Measurements from ENCODE around the gene ACTRT3.

The ACTRT3 gene

GRCh38 chr3:169780742-169781141 lies 11.4 kb upstream of the ACTRT3 start:
- no peak overlapping the region for H3K4me3 Mint-ChIP-seq
- no peak for TF ChIP-seq CTCF (IDR thresholded peaks at IDR 0.05)
- peaks cover 54% of the 10 kb centered on the region for H3K36me3 Mint-ChIP-seq (ENCODE audit: low read depth)
- DNase-seq = no peak
- peaks cover 5% of the 10 kb centered on the region for H3K4me1 Mint-ChIP-seq
- H3K27me3 Mint-ChIP-seq (ENCODE audit: low read depth, poor library complexity) = no peaks in the 10 kb centered on the region
- H3K9me3 Mint-ChIP-seq = no peaks in the 10 kb centered on the region
- H3K27ac Mint-ChIP-seq = no peak overlapping the region

- Mint-ChIP-seq H3K27ac (no peak overlapping the region), H3K9me3 (no peaks in the 10 kb centered on the region), H3K4me3 (no peak overlapping the region), H3K4me1 (peaks cover 26% of the 10 kb centered on the region), H3K36me3 (ENCODE audit: low read depth) (peaks cover 58% of the 10 kb centered on the region), H3K27me3 (ENCODE audit: low read depth, poor library complexity) (no peaks in the 10 kb centered on the region)
- no peak for TF ChIP-seq CTCF (IDR thresholded peaks at IDR 0.05)
- no peak for DNase-seq
These were observed 8.5 kb upstream of the ACTRT3 start for GRCh38 chr3:169777822-169778221.

- TF ChIP-seq CTCF (IDR thresholded peaks at IDR 0.05) = no peak
- Mint-ChIP-seq H3K27me3 (ENCODE audit: low read depth, poor library complexity) (peaks cover 7% of the 10 kb centered on the region), H3K27ac (peak overlapping the region; percentile 100), H3K36me3 (ENCODE audit: low read depth) (peaks cover 31% of the 10 kb centered on the region), H3K9me3 (no peaks in the 10 kb centered on the region), H3K4me1 (peaks cover 37% of the 10 kb centered on the region), H3K4me3 (peak overlapping the region; percentile 100)
- DNase-seq = no peak
These were observed 4.8 kb upstream of the ACTRT3 start for GRCh38 chr3:169774186-169774585.

- Mint-ChIP-seq H3K27me3 (ENCODE audit: low read depth, poor library complexity) (peaks cover 7% of the 10 kb centered on the region), H3K9me3 (no peaks in the 10 kb centered on the region), H3K27ac (peak within 1 kb of the TSS; percentile 100), H3K36me3 (ENCODE audit: low read depth) (peaks cover 24% of the 10 kb centered on the region), H3K4me3 (peak within 1 kb of the TSS; percentile 100), H3K4me1 (peaks cover 37% of the 10 kb centered on the region)
- TF ChIP-seq CTCF (IDR thresholded peaks at IDR 0.05) = no peak
- DNase-seq = peak; percentile 92
These were observed 3.8 kb upstream of the ACTRT3 start, which contains the start of gene MYNN for GRCh38 chr3:169772897-169773816. MYNN (plus strand) TSS chr3:169773396; CDS start chr3:169774296, 900 bp downstream.

GRCh38 chr3:169772305-169772896 lies 3.0 kb upstream of the ACTRT3 start:
- Mint-ChIP-seq H3K4me1 (peaks cover 37% of the 10 kb centered on the region), H3K4me3 (peak overlapping the region; percentile 100), H3K9me3 (no peaks in the 10 kb centered on the region), H3K27me3 (ENCODE audit: low read depth, poor library complexity) (peaks cover 7% of the 10 kb centered on the region), H3K36me3 (ENCODE audit: low read depth) (peaks cover 22% of the 10 kb centered on the region), H3K27ac (peak overlapping the region; percentile 100)
- no peak for TF ChIP-seq CTCF (IDR thresholded peaks at IDR 0.05)
- peak; percentile 67 for DNase-seq
